ENCODE measurements around the gene RCAN3.

DNA sequence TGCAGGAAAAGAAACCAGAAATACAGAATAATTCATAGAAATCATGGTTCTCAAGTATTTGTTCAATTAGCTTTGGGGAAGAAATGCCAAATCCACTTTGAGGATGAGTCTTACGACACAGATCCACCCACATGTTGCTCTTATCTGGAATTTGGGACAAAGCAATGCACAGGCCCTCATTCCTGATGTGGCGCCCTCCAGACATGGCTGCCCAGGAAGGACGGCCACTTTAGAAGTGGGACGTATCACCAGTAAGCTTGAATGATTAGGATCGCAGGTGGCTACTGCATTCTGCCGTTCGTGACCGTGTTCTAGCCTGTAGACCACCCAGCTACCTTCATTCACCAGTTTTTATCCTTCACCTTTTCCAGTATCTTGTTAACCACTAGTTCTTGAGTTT is 33.1 kb downstream of the RCAN3 start:
- TF ChIP-seq, protein P1, sequence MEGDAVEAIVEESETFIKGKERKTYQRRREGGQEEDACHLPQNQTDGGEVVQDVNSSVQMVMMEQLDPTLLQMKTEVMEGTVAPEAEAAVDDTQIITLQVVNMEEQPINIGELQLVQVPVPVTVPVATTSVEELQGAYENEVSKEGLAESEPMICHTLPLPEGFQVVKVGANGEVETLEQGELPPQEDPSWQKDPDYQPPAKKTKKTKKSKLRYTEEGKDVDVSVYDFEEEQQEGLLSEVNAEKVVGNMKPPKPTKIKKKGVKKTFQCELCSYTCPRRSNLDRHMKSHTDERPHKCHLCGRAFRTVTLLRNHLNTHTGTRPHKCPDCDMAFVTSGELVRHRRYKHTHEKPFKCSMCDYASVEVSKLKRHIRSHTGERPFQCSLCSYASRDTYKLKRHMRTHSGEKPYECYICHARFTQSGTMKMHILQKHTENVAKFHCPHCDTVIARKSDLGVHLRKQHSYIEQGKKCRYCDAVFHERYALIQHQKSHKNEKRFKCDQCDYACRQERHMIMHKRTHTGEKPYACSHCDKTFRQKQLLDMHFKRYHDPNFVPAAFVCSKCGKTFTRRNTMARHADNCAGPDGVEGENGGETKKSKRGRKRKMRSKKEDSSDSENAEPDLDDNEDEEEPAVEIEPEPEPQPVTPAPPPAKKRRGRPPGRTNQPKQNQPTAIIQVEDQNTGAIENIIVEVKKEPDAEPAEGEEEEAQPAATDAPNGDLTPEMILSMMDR (IDR thresholded peaks at IDR 0.05) = no peak
- TF ChIP-seq ZFX (IDR thresholded peaks at IDR 0.05; ENCODE audit: borderline replicate concordance) = no peak

Measured in 22Rv1 (cell line).